Activated CD4-positive, alpha-beta T cell treated with anti-CD3 and anti-CD28 coated beads, Interleukin-2, amount 50 U/mL, for 1 hour (primary cell): Measurements from ENCODE around the gene ERH.
"Not testable (repeated sequence)": the region's sequence is repeated elsewhere in the genome, so short reads cannot be mapped to it uniquely, and the experiment has no call there.

Source experiments
- DNase-seq: peaks from one replicate; pipeline ENCODE4 v3.0.0-alpha.2; 2020

ERH gene

GRCh38 chr14:69392481-69392880, 5.6 kb downstream of the ERH start:
- no peak for DNase-seq

GRCh38 chr14:69391400-69391799, 6.7 kb downstream of the ERH start:
- DNase-seq: not testable (repeated sequence)

- DNase-seq: no peak
Measured at GRCh38 chr14:69387311-69387710, 10.8 kb downstream of the ERH start.

- DNase-seq: no peak
Measured at GRCh38 chr14:69378274-69378673, 19.8 kb downstream of the ERH start.

GRCh38 chr14:69376439-69376838, 21.7 kb downstream of the ERH start:
- no peak for DNase-seq

- DNase-seq: no peak
Measured at GRCh38 chr14:69375722-69376121, 22.4 kb downstream of the ERH start.

GRCh38 chr14:69375182-69375581, 22.9 kb downstream of the ERH start:
- DNase-seq: no peak

GRCh38 chr14:69374235-69374634, 23.9 kb downstream of the ERH start:
- DNase-seq: no peak

- no peak for DNase-seq
Measured at GRCh38 chr14:69373104-69373503, 25.0 kb downstream of the ERH start.

GRCh38 chr14:69372146-69372545, 26.0 kb downstream of the ERH start:
- no peak for DNase-seq

GRCh38 chr14:69370061-69370460, 28.0 kb downstream of the ERH start:
- no peak for DNase-seq

GRCh38 chr14:69368381-69368780, 29.7 kb downstream of the ERH start:
- DNase-seq: no peak

GRCh38 chr14:69366761-69367160, 31.3 kb downstream of the ERH start:
- DNase-seq: no peak

- DNase-seq: no peak
Measured at GRCh38 chr14:69366069-69366468, 32.0 kb downstream of the ERH start.

GRCh38 chr14:69364378-69364777, 33.7 kb downstream of the ERH start:
- no peak for DNase-seq

GRCh38 chr14:69363964-69364363, 34.1 kb downstream of the ERH start:
- DNase-seq: no peak

- DNase-seq: no peak
Measured at GRCh38 chr14:69363055-69363454, 35.0 kb downstream of the ERH start.

- no peak for DNase-seq
Measured at GRCh38 chr14:69360438-69361108, 37.5 kb downstream of the ERH start.

GRCh38 chr14:69358966-69359365, 39.1 kb downstream of the ERH start:
- DNase-seq: no peak

GRCh38 chr14:69358233-69358963, 39.7 kb downstream of the ERH start:
- no peak for DNase-seq

- no peak for DNase-seq
Measured at GRCh38 chr14:69357544-69358200, 40.4 kb downstream of the ERH start.

GRCh38 chr14:69356903-69357543, 41.1 kb downstream of the ERH start:
- no peak for DNase-seq

GRCh38 chr14:69355607-69356281, 42.4 kb downstream of the ERH start:
- no peak for DNase-seq
